ENCODE measurements around the gene CNIH3. TPM values are rescaled to one million over a fixed set of nuclear protein-coding genes. Genes with fewer than 3 reads are reported as not detected.
"Not testable (repeated sequence)": the region's sequence is repeated elsewhere in the genome, so short reads cannot be mapped to it uniquely, and the experiment has no call there.

CNIH3 gene
- total RNA-seq, 2 donors from 2014 or later: 7.9 to 15.3 TPM

GRCh38 chr1:224678168-224678567 is 62.1 kb downstream of the CNIH3 start:
- no peaks in the 10 kb centered on the region for H3K9me3 ChIP-seq
- TF ChIP-seq CTCF (IDR thresholded peaks at IDR 0.05) (no peak), POLR2A (IDR thresholded peaks at IDR 0.05) (no peak)

GRCh38 chr1:224679606-224680005 is 63.5 kb downstream of the CNIH3 start:
- H3K4me3 ChIP-seq: no peak overlapping the region
- no peaks in the 10 kb centered on the region for H3K36me3 ChIP-seq (replicated peaks in 1 of 2; ENCODE audit: insufficient read depth in 1 of 2, low read depth in 2 of 2)
- no peaks in the 10 kb centered on the region for H3K4me1 ChIP-seq
- intact Hi-C loops (cut with DNase I): no loop called here
- DNase-seq (no peak), ATAC-seq (no peak)
- TF ChIP-seq CTCF (IDR thresholded peaks at IDR 0.05) (no peak), POLR2A (IDR thresholded peaks at IDR 0.05) (no peak)
- H3K27ac ChIP-seq: no peak overlapping the region
- no peaks in the 10 kb centered on the region for H3K9me3 ChIP-seq
- H3K27me3 ChIP-seq: no peaks in the 10 kb centered on the region
- 86 to 95% methylated on average over 2 of the region's 2 CpGs for WGBS, 2 donors

More at GRCh38 chr1:224678168-224678567, 62.1 kb downstream of the CNIH3 start:
- Histone ChIP-seq H3K4me1 (no peaks in the 10 kb centered on the region), H3K27me3 (no peaks in the 10 kb centered on the region), H3K36me3 (replicated peaks in 1 of 2; ENCODE audit: insufficient read depth in 1 of 2, low read depth in 2 of 2) (no peaks in the 10 kb centered on the region), H3K27ac (no peak overlapping the region), H3K4me3 (no peak overlapping the region)
- intact Hi-C loops (cut with DNase I): no loop called here
- no peak for ATAC-seq
- 88 to 89% methylated on average over 4 of the region's 4 CpGs for WGBS, 2 donors
- no peak for DNase-seq

- Histone ChIP-seq H3K36me3 (replicated peaks in 1 of 2; ENCODE audit: insufficient read depth in 1 of 2, low read depth in 2 of 2) (no peaks in the 10 kb centered on the region), H3K27ac (no peak overlapping the region), H3K9me3 (no peaks in the 10 kb centered on the region), H3K27me3 (no peaks in the 10 kb centered on the region), H3K4me3 (no peak overlapping the region), H3K4me1 (no peaks in the 10 kb centered on the region)
- no peak for ATAC-seq
- intact Hi-C loops (cut with DNase I): no loop called here
- TF ChIP-seq POLR2A (IDR thresholded peaks at IDR 0.05) (no peak), CTCF (IDR thresholded peaks at IDR 0.05) (no peak)
- 82 to 86% methylated on average over 6 of the region's 6 CpGs for WGBS, 2 donors
- no peak for DNase-seq
Observed at GRCh38 chr1:224681816-224682215, 65.7 kb downstream of the CNIH3 start.

- no peak for ATAC-seq
- WGBS, 2 donors: 79 to 83% methylated on average over 8 of the region's 8 CpGs
- TF ChIP-seq POLR2A (IDR thresholded peaks at IDR 0.05) (no peak), CTCF (IDR thresholded peaks at IDR 0.05) (no peak)
Observed at GRCh38 chr1:224683936-224684335, 67.8 kb downstream of the CNIH3 start.

GRCh38 chr1:224684979-224685425 is 68.9 kb downstream of the CNIH3 start:
- Histone ChIP-seq H3K27ac (no peak overlapping the region), H3K4me3 (no peak overlapping the region), H3K36me3 (replicated peaks in 1 of 2; ENCODE audit: insufficient read depth in 1 of 2, low read depth in 2 of 2) (no peaks in the 10 kb centered on the region), H3K4me1 (no peaks in the 10 kb centered on the region), H3K9me3 (no peaks in the 10 kb centered on the region), H3K27me3 (no peaks in the 10 kb centered on the region)
- no peak for DNase-seq
- ATAC-seq: no peak
- 39 to 64% methylated on average over 7 of the region's 7 CpGs for WGBS, 2 donors
- TF ChIP-seq CTCF (IDR thresholded peaks at IDR 0.05) (no peak), POLR2A (IDR thresholded peaks at IDR 0.05) (no peak)
- intact Hi-C loops (cut with DNase I): no loop called here

More at GRCh38 chr1:224683936-224684335, 67.8 kb downstream of the CNIH3 start:
- H3K4me1 ChIP-seq: no peaks in the 10 kb centered on the region
- H3K36me3 ChIP-seq (replicated peaks in 1 of 2; ENCODE audit: insufficient read depth in 1 of 2, low read depth in 2 of 2): no peaks in the 10 kb centered on the region
- no peaks in the 10 kb centered on the region for H3K27me3 ChIP-seq
- no peak overlapping the region for H3K27ac ChIP-seq
- no peak for DNase-seq
- intact Hi-C loops (cut with DNase I): no loop called here
- H3K9me3 ChIP-seq: no peaks in the 10 kb centered on the region
- H3K4me3 ChIP-seq: no peak overlapping the region

GRCh38 chr1:224686140-224686539 is 70.0 kb downstream of the CNIH3 start:
- H3K27ac ChIP-seq; H3K4me3 ChIP-seq; intact Hi-C loops (cut with DNase I); H3K9me3 ChIP-seq; H3K36me3 ChIP-seq (replicated peaks in 1 of 2; ENCODE audit: insufficient read depth in 1 of 2, low read depth in 2 of 2); DNase-seq; H3K4me1 ChIP-seq; ATAC-seq; H3K27me3 ChIP-seq: not testable (repeated sequence)
- WGBS, 2 donors: 90 to 92% methylated on average over 3 of the region's 3 CpGs
